IMR-90 (cell line): ENCODE data around the gene MYO1D. TPM values are rescaled to one million over a fixed set of nuclear protein-coding genes. Genes with fewer than 3 reads are reported as not detected.

Source experiments
- ATAC-seq: fragments of 200-7000 bp; cut with Tn5 transposase; 2 replicates; pipeline ENCODE4 v1.9.1; 2020; ENCODE audit warnings: low read depth, mild to moderate bottlenecking, moderate library complexity
- BruUV-seq: library from RNA; stranded (reverse); fragments of 400-500 nt; replicated peaks from 2 replicates; lab custom pipeline; 2021; lab: Mats Ljungman, UMichigan
- CTCF ChIA-PET: fragments of 300-600 bp; formaldehyde crosslinking; extraction: SDS; loops from one replicate; lab custom pipeline; 2021; ENCODE audit warnings: antibody characterized with exemption; lab: Yijun Ruan, JAX
- POLR2A ChIA-PET: fragments of 300-600 bp; sonication (Branson Sonifier 250); formaldehyde crosslinking; loops from one replicate; lab custom pipeline; 2022; ENCODE audit warnings: antibody characterized with exemption; ENCODE audit not compliant: unreplicated experiment; lab: Charles Lee
- DNase-seq: peaks from one replicate; pipeline ENCODE4 v3.0.0; 2013
- H2AFZ ChIP-seq: replicated peaks from 2 replicates; pipeline ENCODE3; 2013; ENCODE audit warnings: low read length, mild to moderate bottlenecking; ENCODE audit not compliant: poor library complexity
- H2AK5ac ChIP-seq: 2 replicates; pipeline ENCODE4 v1.6.1; 2013; ENCODE audit warnings: low read depth, low read length, inconsistent platforms
- H2AK9ac ChIP-seq: replicated peaks from 2 replicates; pipeline ENCODE3; 2013; ENCODE audit warnings: mild to moderate bottlenecking, low read depth, low read length, moderate library complexity; ENCODE audit not compliant: poor library complexity
- H2BK120ac ChIP-seq: 2 replicates; pipeline ENCODE4 v1.6.1; 2013; ENCODE audit warnings: low read depth, low read length, inconsistent platforms
- H2BK15ac ChIP-seq: 3 replicates; pipeline ENCODE4 v1.6.1; 2013; ENCODE audit warnings: low read depth, low read length, inconsistent platforms
- H2BK20ac ChIP-seq: 2 replicates; pipeline ENCODE4 v1.6.1; 2013; ENCODE audit warnings: low read depth, mild to moderate bottlenecking, inconsistent platforms, low read length, moderate library complexity
- H2BK5ac ChIP-seq: 2 replicates; pipeline ENCODE4 v1.6.1; 2013; ENCODE audit warnings: mild to moderate bottlenecking, low read depth, low read length, inconsistent platforms; ENCODE audit not compliant: poor library complexity, severe bottlenecking
- H3K14ac ChIP-seq: replicated peaks from 2 replicates; pipeline ENCODE4 v1.6.1; 2013; ENCODE audit warnings: low read depth, low read length, inconsistent platforms
- H3K18ac ChIP-seq: 2 replicates; pipeline ENCODE4 v1.6.1; 2013; ENCODE audit warnings: low read depth, low read length, control low read depth
- H3K23ac ChIP-seq: 2 replicates; pipeline ENCODE4 v1.6.1; 2013; ENCODE audit warnings: low read depth, low read length, inconsistent platforms
- H3K27ac ChIP-seq: 2 replicates; pipeline ENCODE4 v1.5.1; 2013; ENCODE audit warnings: mild to moderate bottlenecking, control low read depth, low read length; ENCODE audit not compliant: insufficient read depth
- H3K27me3 ChIP-seq: 2 replicates; pipeline ENCODE4 v1.6.1; 2013; ENCODE audit warnings: low read length; ENCODE audit not compliant: control insufficient read depth, insufficient read depth
- H3K36me3 ChIP-seq: 2 replicates; pipeline ENCODE4 v1.6.1; 2013; ENCODE audit warnings: low read length, mixed read lengths; ENCODE audit not compliant: control insufficient read depth, insufficient read depth
- H3K4ac ChIP-seq: 2 replicates; pipeline ENCODE4 v1.6.1; 2013; ENCODE audit warnings: low read depth, low read length, inconsistent platforms
- H3K4me1 ChIP-seq: 2 replicates; pipeline ENCODE4 v1.6.1; 2013; ENCODE audit warnings: low read length, mixed read lengths; ENCODE audit not compliant: control insufficient read depth, insufficient read depth
- H3K4me2 ChIP-seq: 2 replicates; pipeline ENCODE4 v1.6.1; 2013; ENCODE audit warnings: low read depth, mild to moderate bottlenecking, control low read depth, low read length, moderate library complexity
- H3K4me3 ChIP-seq: 2 replicates; pipeline ENCODE4 v1.5.1; 2013; ENCODE audit warnings: low read depth, mild to moderate bottlenecking, control low read depth, low read length, moderate library complexity; ENCODE audit not compliant: insufficient read depth
- H3K56ac ChIP-seq: 2 replicates; pipeline ENCODE4 v1.6.1; 2013; ENCODE audit warnings: low read length, inconsistent platforms; ENCODE audit not compliant: insufficient read depth; ENCODE audit errors: extremely low read depth
- H3K79me1 ChIP-seq, 2 experiments: 2 replicates each; pipeline ENCODE4 v1.6.1; 2013; ENCODE audit warnings: low read length in 2 of 2, inconsistent platforms in 1 of 2, low read depth in 1 of 2
- H3K9ac ChIP-seq: 2 replicates; pipeline ENCODE4 v1.6.1; 2013; ENCODE audit warnings: low read depth, low read length, control low read depth
- H3K9me1 ChIP-seq: 2 replicates; pipeline ENCODE4 v1.6.1; 2013; ENCODE audit warnings: low read length, inconsistent platforms; ENCODE audit not compliant: insufficient read depth
- H3K9me3 ChIP-seq: 2 replicates; pipeline ENCODE4 v1.6.1; 2013; ENCODE audit warnings: low read length; ENCODE audit not compliant: control insufficient read depth, insufficient read depth
- H4K20me1 ChIP-seq: 2 replicates; pipeline ENCODE4 v1.6.1; 2013; ENCODE audit warnings: low read length, inconsistent platforms; ENCODE audit not compliant: insufficient read depth
- H4K5ac ChIP-seq: 2 replicates; pipeline ENCODE4 v1.6.1; 2013; ENCODE audit warnings: mild to moderate bottlenecking, low read depth, low read length, control low read depth
- H4K8ac ChIP-seq, 2 experiments: 2 replicates each; pipeline ENCODE4 v1.6.1; 2013; ENCODE audit warnings: low read depth in 2 of 2, low read length in 2 of 2, control low read depth in 1 of 2, inconsistent platforms in 1 of 2
- H4K91ac ChIP-seq: 2 replicates; pipeline ENCODE4 v1.6.1; 2013; ENCODE audit warnings: low read depth, low read length, inconsistent platforms; ENCODE audit not compliant: insufficient read depth
- CEBPB ChIP-seq: IDR thresholded peaks from 2 replicates; pipeline ENCODE4 v1.6.1; 2012; ENCODE audit warnings: low read depth, low read length, improper control_type of control experiment
- MAFK ChIP-seq: IDR thresholded peaks from 2 replicates; pipeline ENCODE4 v1.6.1; 2012; ENCODE audit warnings: low read depth, low read length, improper control_type of control experiment
- MAZ ChIP-seq: IDR thresholded peaks from 2 replicates; pipeline ENCODE4 v1.6.1; 2012; ENCODE audit warnings: low read depth, mild to moderate bottlenecking, low read length, improper control_type of control experiment, moderate library complexity, borderline replicate concordance
- MXI1 ChIP-seq: IDR thresholded peaks from 2 replicates; pipeline ENCODE4 v1.6.1; 2012; ENCODE audit warnings: low read depth, mild to moderate bottlenecking, low read length, moderate library complexity, borderline replicate concordance
- NFE2L2 ChIP-seq: fragments of 150-350 bp; IDR thresholded peaks from 2 replicates; pipeline ENCODE4 v1.6.1; 2016; ENCODE audit warnings: low read depth, mild to moderate bottlenecking, low read length
- POLR2A ChIP-seq: IDR thresholded peaks from 2 replicates; pipeline ENCODE4 v1.6.1; 2012; ENCODE audit warnings: mild to moderate bottlenecking, low read depth, low read length
- RAD21 ChIP-seq: IDR thresholded peaks from 2 replicates; pipeline ENCODE4 v1.6.1; 2012; ENCODE audit warnings: low read length, improper control_type of control experiment
- RFX5 ChIP-seq: IDR thresholded peaks from 2 replicates; pipeline ENCODE4 v1.8.0; 2012; ENCODE audit warnings: low read depth, mild to moderate bottlenecking, low read length, moderate library complexity
- SMC3 ChIP-seq: fragments of 150-350 bp; IDR thresholded peaks from 2 replicates; pipeline ENCODE4 v1.6.1; 2016; ENCODE audit warnings: low read depth, mild to moderate bottlenecking, antibody characterized with exemption, low read length, moderate library complexity
- WGBS, 2 experiments: methylation state at CpG; one replicate each; pipeline versions ENCODE4 v1.1.5 to v1.1.7; 2013; ENCODE audit warnings: missing lambda C conversion rate in 2 of 2; ENCODE audit not compliant: insufficient read length in 1 of 2; ENCODE audit errors: extremely low coverage in 2 of 2; 5-methylcytosine and 5-hydroxymethylcytosine counted together
- dilution Hi-C: fragments of 300-500 bp; cut with HindIII; formaldehyde crosslinking; loops from one replicate; pipeline ENCODE4 v1.14.3; 2018; ENCODE audit warnings: low sequenced_read_pairs; ENCODE audit not compliant: unreplicated experiment
- in situ Hi-C: fragments of 300-500 bp; cut with MboI; formaldehyde crosslinking; loops from 3 replicates; pipeline ENCODE4 v1.14.3; 2019; ENCODE audit warnings: low sequenced_read_pairs, inconsistent platforms, mixed read lengths
- intact Hi-C: fragments of 100-400 bp; cut with micrococcal nuclease; formaldehyde crosslinking; loops from 2 replicates; pipeline ENCODE4 v1.10.0; 2022
- polyA plus RNA-seq, 3 experiments: library from polyadenylated mRNA; depleted of rRNA; stranded (reverse); fragments of >200 nt; gene quantifications; 2 replicates each; pipeline ENCODE4 v1.2.3, GENCODE V29; 2012; ENCODE audit warnings: low replicate concordance in 1 of 3
- total RNA-seq: library from RNA; depleted of rRNA; stranded (reverse); fragments of >200 nt; gene quantifications from 2 replicates; pipeline ENCODE4 v1.2.3, GENCODE V29; 2012
- TF ChIP-seq, protein P1 (sequence below): conservative IDR thresholded peaks from 2 replicates; pipeline ENCODE4 v1.5.1; 2012; ENCODE audit warnings: mild to moderate bottlenecking, low read depth, low read length, improper control_type of control experiment
- TF ChIP-seq, protein P2 (sequence below): fragments of 150-350 bp; IDR thresholded peaks from 2 replicates; pipeline ENCODE4 v1.6.1; 2017; ENCODE audit warnings: mild to moderate bottlenecking, antibody characterized with exemption, low read length, low read depth

Gene MYO1D
- total and polyA plus RNA-seq, 2 of the 4 experiments (the other 2 are of a cell fraction), result 0.63 to 0.90 TPM

DNA sequence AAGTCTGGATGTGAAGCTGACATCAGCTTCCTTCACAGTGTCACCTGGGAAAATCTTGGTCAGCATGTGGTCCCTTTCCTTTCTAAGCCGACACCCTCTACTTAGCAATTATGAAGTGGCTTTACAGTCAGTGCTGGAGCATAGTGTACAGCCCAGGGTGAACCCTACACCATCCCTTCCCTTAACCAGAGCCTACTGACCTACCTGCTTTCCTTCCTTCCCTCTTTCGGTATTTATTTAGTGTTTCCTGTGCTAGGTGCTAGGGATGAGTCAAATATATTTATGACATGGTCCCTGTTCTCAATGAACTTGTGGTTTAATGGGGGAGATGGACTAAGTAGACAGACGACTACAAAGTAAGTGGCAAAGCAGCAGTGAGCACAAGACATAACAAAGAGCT lies 312.6 kb downstream of the MYO1D start:
- H3K56ac ChIP-seq, result no peak overlapping the region; the same call in 1 of the 2 replicates
- no peak overlapping the region; the same call in 1 of the 2 replicates for H3K23ac ChIP-seq
- H4K5ac ChIP-seq, result no peak overlapping the region
- dilution Hi-C loops (no loop called here), in situ Hi-C loops (no loop called here), intact Hi-C loops (no loop called here)
- H3K4me3 ChIP-seq, result no peak overlapping the region
- no peaks in the 10 kb centered on the region for H3K9me1 ChIP-seq
- no peaks in the 10 kb centered on the region for H3K79me1 ChIP-seq
- no peaks in the 10 kb centered on the region for H4K20me1 ChIP-seq
- ChIA-PET POLR2A (no interaction called here), CTCF (no interaction called here)
- H2AK9ac ChIP-seq, result no peak overlapping the region
- H2BK120ac ChIP-seq, result no peak overlapping the region
- H2BK15ac ChIP-seq, result no peak overlapping the region
- no peak overlapping the region for H3K27ac ChIP-seq
- peaks cover 2% of the 10 kb centered on the region; the same call in 1 of the 2 replicates for H3K27me3 ChIP-seq
- H3K18ac ChIP-seq, result no peak overlapping the region
- H3K4me2 ChIP-seq, result no peak overlapping the region
- no CpG with 5 or more reads among the region's 3 CpGs for WGBS, 2 experiments
- no peak overlapping the region for H3K14ac ChIP-seq
- ATAC-seq (no peak), DNase-seq (no peak)
- H2AFZ ChIP-seq, result no peak overlapping the region
- H3K9ac ChIP-seq, result no peak overlapping the region
- H2BK5ac ChIP-seq, result no peak overlapping the region
- no peaks in the 10 kb centered on the region for H3K4me1 ChIP-seq
- no TSS peak for BruUV-seq
- no peak overlapping the region for H2BK20ac ChIP-seq
- H2AK5ac ChIP-seq, result no peak overlapping the region
- no peak for TF ChIP-seq RAD21
- no peak for TF ChIP-seq SMC3
- TF ChIP-seq CEBPB, result no peak
- TF ChIP-seq, protein P1, sequence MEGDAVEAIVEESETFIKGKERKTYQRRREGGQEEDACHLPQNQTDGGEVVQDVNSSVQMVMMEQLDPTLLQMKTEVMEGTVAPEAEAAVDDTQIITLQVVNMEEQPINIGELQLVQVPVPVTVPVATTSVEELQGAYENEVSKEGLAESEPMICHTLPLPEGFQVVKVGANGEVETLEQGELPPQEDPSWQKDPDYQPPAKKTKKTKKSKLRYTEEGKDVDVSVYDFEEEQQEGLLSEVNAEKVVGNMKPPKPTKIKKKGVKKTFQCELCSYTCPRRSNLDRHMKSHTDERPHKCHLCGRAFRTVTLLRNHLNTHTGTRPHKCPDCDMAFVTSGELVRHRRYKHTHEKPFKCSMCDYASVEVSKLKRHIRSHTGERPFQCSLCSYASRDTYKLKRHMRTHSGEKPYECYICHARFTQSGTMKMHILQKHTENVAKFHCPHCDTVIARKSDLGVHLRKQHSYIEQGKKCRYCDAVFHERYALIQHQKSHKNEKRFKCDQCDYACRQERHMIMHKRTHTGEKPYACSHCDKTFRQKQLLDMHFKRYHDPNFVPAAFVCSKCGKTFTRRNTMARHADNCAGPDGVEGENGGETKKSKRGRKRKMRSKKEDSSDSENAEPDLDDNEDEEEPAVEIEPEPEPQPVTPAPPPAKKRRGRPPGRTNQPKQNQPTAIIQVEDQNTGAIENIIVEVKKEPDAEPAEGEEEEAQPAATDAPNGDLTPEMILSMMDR, result no peak
- no peak for TF ChIP-seq MAZ
- no peak for TF ChIP-seq MAFK
- TF ChIP-seq MXI1, result no peak
- no peak for TF ChIP-seq NFE2L2
- TF ChIP-seq, protein P2, sequence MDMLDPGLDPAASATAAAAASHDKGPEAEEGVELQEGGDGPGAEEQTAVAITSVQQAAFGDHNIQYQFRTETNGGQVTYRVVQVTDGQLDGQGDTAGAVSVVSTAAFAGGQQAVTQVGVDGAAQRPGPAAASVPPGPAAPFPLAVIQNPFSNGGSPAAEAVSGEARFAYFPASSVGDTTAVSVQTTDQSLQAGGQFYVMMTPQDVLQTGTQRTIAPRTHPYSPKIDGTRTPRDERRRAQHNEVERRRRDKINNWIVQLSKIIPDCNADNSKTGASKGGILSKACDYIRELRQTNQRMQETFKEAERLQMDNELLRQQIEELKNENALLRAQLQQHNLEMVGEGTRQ, result no peak
- TF ChIP-seq RFX5, result no peak
- TF ChIP-seq POLR2A, result no peak
- no peaks in the 10 kb centered on the region for H3K36me3 ChIP-seq
- no peak overlapping the region for H4K8ac ChIP-seq
- no peaks in the 10 kb centered on the region for H3K9me3 ChIP-seq
- H3K4ac ChIP-seq, result no peak overlapping the region
- no peak overlapping the region for H4K91ac ChIP-seq
